NCI-H1092 (cell line): ENCODE measurements around the gene KCTD10.

Experiments
- DNase-seq: peaks from one replicate; lab custom pipeline; 2025; lab: John Stamatoyannopoulos, UW

Gene KCTD10

GRCh38 chr12:109494348-109494881 is 17.3 kb upstream of the KCTD10 start:
- no peak for DNase-seq

GRCh38 chr12:109493938-109494337 is 16.8 kb upstream of the KCTD10 start:
- no peak for DNase-seq

GRCh38 chr12:109493090-109493489 is 16.0 kb upstream of the KCTD10 start:
- DNase-seq: no peak

GRCh38 chr12:109492371-109492770 is 15.3 kb upstream of the KCTD10 start:
- DNase-seq: no peak

- DNase-seq: no peak
These were observed 14.6 kb upstream of the KCTD10 start for GRCh38 chr12:109491671-109492070.

- DNase-seq: no peak
These were observed 13.0 kb upstream of the KCTD10 start for GRCh38 chr12:109489955-109490565.

GRCh38 chr12:109489016-109489954 is 12.2 kb upstream of the KCTD10 start:
- DNase-seq: no peak

- no peak for DNase-seq
These were observed 11.1 kb upstream of the KCTD10 start for GRCh38 chr12:109488051-109488665.

GRCh38 chr12:109487181-109488050 is 10.3 kb upstream of the KCTD10 start:
- no peak for DNase-seq

- no peak for DNase-seq
These were observed 8.1 kb upstream of the KCTD10 start for GRCh38 chr12:109485201-109485600.

GRCh38 chr12:109483346-109483745 is 6.2 kb upstream of the KCTD10 start:
- no peak for DNase-seq

GRCh38 chr12:109482894-109483293 is 5.8 kb upstream of the KCTD10 start:
- no peak for DNase-seq

- no peak for DNase-seq
These were observed 5.4 kb upstream of the KCTD10 start for GRCh38 chr12:109482491-109482890.

GRCh38 chr12:109481863-109482262 is 4.8 kb upstream of the KCTD10 start:
- DNase-seq: no peak

- no peak for DNase-seq
These were observed 3.3 kb upstream of the KCTD10 start for GRCh38 chr12:109480356-109480755.

GRCh38 chr12:109479761-109480160 is 2.7 kb upstream of the KCTD10 start:
- no peak for DNase-seq

GRCh38 chr12:109477963-109478315 is 839 bp upstream of the KCTD10 start:
- DNase-seq: no peak

- no peak for DNase-seq
These were observed 304 bp downstream of the KCTD10 start for GRCh38 chr12:109476807-109477184.

GRCh38 chr12:109475993-109476806 is 900 bp downstream of the KCTD10 start:
- DNase-seq: no peak

- DNase-seq: no peak
These were observed 2.0 kb downstream of the KCTD10 start for GRCh38 chr12:109475121-109475520.
